Adrenal gland (tissue), 5 donors: ENCODE data around the gene SMIM34.
"Not testable (repeated sequence)": the region's sequence is repeated elsewhere in the genome, so short reads cannot be mapped to it uniquely, and the experiment has no call there.

ENCODE experiments used
- CTCF ChIP-seq, 6 experiments: fragments of 450-650 bp in 4 of 6; fragments of 200-600 bp in 2 of 6; sonication (generic) in 1 of 6; IDR thresholded peaks; 1 replicate in 5 of 6; 2 replicates in 1 of 6; pipeline versions ENCODE4 v1.5.1 to v1.8.0; 2016 to 2021; ENCODE audit warnings: antibody characterized with exemption in 6 of 6, mild to moderate bottlenecking in 2 of 6, moderate library complexity in 1 of 6
- POLR2A ChIP-seq, 2 donors: fragments of 450-650 bp; IDR thresholded peaks; one replicate each; pipeline ENCODE4 v1.6.1; 2017; ENCODE audit warnings: antibody characterized with exemption in 2 of 2, mild to moderate bottlenecking in 2 of 2, moderate library complexity in 1 of 2
- donor health status: DM: no; HTN: no; CAD: no.

GRCh38 chr21:34456180-34456579, 32.4 kb upstream of the SMIM34 start:
- TF ChIP-seq CTCF, POLR2A (IDR thresholded peaks at IDR 0.05): not testable (repeated sequence)
